ENCODE measurements around the gene C3AR1.

GRCh38 chr12:8030189-8030588, 36.0 kb downstream of the C3AR1 start:
- TF ChIP-seq CEBPB (IDR thresholded peaks at IDR 0.05), result no peak
- TF ChIP-seq POLR2A (IDR thresholded peaks at IDR 0.05; ENCODE audit: low read length), result no peak
- no peak for TF ChIP-seq SREBF2 (IDR thresholded peaks at IDR 0.05)
